GM18861 (cell line): ENCODE results near the gene TIMM44.
A peak's percentile ranks its signal among the peaks of the same experiment; 100 is the strongest.
"Not testable (repeated sequence)": the region's sequence is repeated elsewhere in the genome, so short reads cannot be mapped to it uniquely, and the experiment has no call there.

Experiments
- ATAC-seq: cut with Tn5 transposase; IDR thresholded peaks from one replicate; pipeline ENCODE4 v1.9.1; 2021; ENCODE audit not compliant: unreplicated experiment

TIMM44 gene

GRCh38 chr19:7926021-7926726, 17.3 kb downstream of the TIMM44 start, which contains the start of gene CTXN1:
Gene CTXN1 (minus strand): TSS chr19:7926135. CDS start chr19:7925538, 597 bp downstream.
- no peak for ATAC-seq

GRCh38 chr19:7925171-7925851, 18.2 kb downstream of the TIMM44 start:
- peak; percentile 29 for ATAC-seq

- no peak for ATAC-seq
Observed at GRCh38 chr19:7924651-7925170, 18.8 kb downstream of the TIMM44 start.

GRCh38 chr19:7924241-7924640, 19.2 kb downstream of the TIMM44 start:
- no peak for ATAC-seq

- ATAC-seq, result no peak
Observed at GRCh38 chr19:7923295-7924191, 19.9 kb downstream of the TIMM44 start.

GRCh38 chr19:7922836-7923195, 20.6 kb downstream of the TIMM44 start:
- ATAC-seq, result no peak

- no peak for ATAC-seq
Observed at GRCh38 chr19:7921967-7922835, 21.3 kb downstream of the TIMM44 start.

GRCh38 chr19:7921302-7921966, 22.0 kb downstream of the TIMM44 start:
- ATAC-seq, result no peak

GRCh38 chr19:7920519-7921301, 22.8 kb downstream of the TIMM44 start:
- peak; percentile 26 for ATAC-seq

- peak; percentile 54 for ATAC-seq
Observed at GRCh38 chr19:7919610-7920518, 23.6 kb downstream of the TIMM44 start, which contains the start of gene SNAPC2. Gene SNAPC2 (plus strand): TSS chr19:7920338. CDS start chr19:7920367, 29 bp downstream.

- ATAC-seq, result no peak
Observed at GRCh38 chr19:7918615-7919421, 24.6 kb downstream of the TIMM44 start.

GRCh38 chr19:7918062-7918614, 25.3 kb downstream of the TIMM44 start:
- ATAC-seq, result not testable (repeated sequence)

- ATAC-seq, result no peak
Observed at GRCh38 chr19:7917267-7918061, 26.0 kb downstream of the TIMM44 start.

GRCh38 chr19:7916955-7917266, 26.6 kb downstream of the TIMM44 start:
- ATAC-seq, result no peak

GRCh38 chr19:7916103-7916954, 27.1 kb downstream of the TIMM44 start:
- ATAC-seq, result no peak
